Measurements from ENCODE around the gene PCSK7. TPM values are rescaled to one million over a fixed set of nuclear protein-coding genes. Genes with fewer than 3 reads are reported as not detected.
A peak's percentile ranks its signal among the peaks of the same experiment; 100 is the strongest.
"Not testable (repeated sequence)": the region's sequence is repeated elsewhere in the genome, so short reads cannot be mapped to it uniquely, and the experiment has no call there.

Gene PCSK7
- total RNA-seq, 1 donor from 2014 or later = 50.2 TPM

- Histone ChIP-seq H3K36me3 (peaks cover 99% of the 10 kb centered on the region), H3K4me1 (peaks cover 45% of the 10 kb centered on the region)
Observed at GRCh38 chr11:117217141-117218084, 14.5 kb downstream of the PCSK7 start.

GRCh38 chr11:117214404-117215110 lies 17.3 kb downstream of the PCSK7 start:
- DNase-seq = no peak
- ATAC-seq = no peak
- H3K4me1 ChIP-seq = peaks cover 21% of the 10 kb centered on the region
- no peaks in the 10 kb centered on the region for H3K9me3 ChIP-seq
- H3K4me3 ChIP-seq = no peak overlapping the region
- H3K27me3 ChIP-seq (ENCODE audit: low read depth) = no peaks in the 10 kb centered on the region
- H3K27ac ChIP-seq = no peak overlapping the region
- H3K36me3 ChIP-seq = peaks cover 82% of the 10 kb centered on the region
- TF ChIP-seq CTCF (IDR thresholded peaks at IDR 0.05) = no peak
- intact Hi-C loops (cut with DNase I) = no loop called here

More at GRCh38 chr11:117217141-117218084, 14.5 kb downstream of the PCSK7 start:
- Histone ChIP-seq H3K4me3 (no peak overlapping the region), H3K9me3 (no peaks in the 10 kb centered on the region), H3K27ac (peak overlapping the region; percentile 55), H3K27me3 (ENCODE audit: low read depth) (no peaks in the 10 kb centered on the region)
- DNase-seq (peak; percentile 14), ATAC-seq (no peak)
- intact Hi-C loops (cut with DNase I) = no loop called here
- TF ChIP-seq CTCF (IDR thresholded peaks at IDR 0.05) = no peak

GRCh38 chr11:117212697-117213355 lies 19.0 kb downstream of the PCSK7 start:
- Histone ChIP-seq H3K27ac (no peak overlapping the region), H3K4me3 (no peak overlapping the region), H3K36me3 (peaks cover 65% of the 10 kb centered on the region), H3K4me1 (peaks cover 9% of the 10 kb centered on the region), H3K27me3 (ENCODE audit: low read depth) (no peaks in the 10 kb centered on the region), H3K9me3 (no peaks in the 10 kb centered on the region)
- intact Hi-C loops (cut with DNase I) = no loop called here
- ATAC-seq (no peak), DNase-seq (no peak)
- TF ChIP-seq CTCF (IDR thresholded peaks at IDR 0.05) = no peak

GRCh38 chr11:117210620-117211019 lies 21.3 kb downstream of the PCSK7 start:
- intact Hi-C loops (cut with DNase I) = no loop called here

GRCh38 chr11:117209351-117210125 lies 22.3 kb downstream of the PCSK7 start:
- H3K9me3 ChIP-seq; H3K27me3 ChIP-seq (ENCODE audit: low read depth); H3K4me1 ChIP-seq; H3K4me3 ChIP-seq; H3K27ac ChIP-seq: not testable (repeated sequence)
- ATAC-seq = peak; percentile 15 to 43
- peak; percentile 47 for DNase-seq
- H3K36me3 ChIP-seq = peaks cover 45% of the 10 kb centered on the region
- intact Hi-C loops (cut with DNase I) = loop anchor here (5.0 kb wide), 1 partner anchor 77 kb away; no protein-coding TSS in a partner anchor

More at GRCh38 chr11:117210620-117211019, 21.3 kb downstream of the PCSK7 start:
- H3K4me1 ChIP-seq = no peaks in the 10 kb centered on the region
- no peak overlapping the region for H3K27ac ChIP-seq
- no peaks in the 10 kb centered on the region for H3K27me3 ChIP-seq (ENCODE audit: low read depth)
- no peaks in the 10 kb centered on the region for H3K9me3 ChIP-seq
- DNase-seq (peak; percentile 36), ATAC-seq (no peak)
- no peak overlapping the region for H3K4me3 ChIP-seq
- peaks cover 45% of the 10 kb centered on the region for H3K36me3 ChIP-seq
- no peak for TF ChIP-seq CTCF (IDR thresholded peaks at IDR 0.05)

GRCh38 chr11:117208710-117209109 lies 23.2 kb downstream of the PCSK7 start:
- not testable (repeated sequence) for H3K4me3 ChIP-seq; H3K27me3 ChIP-seq (ENCODE audit: low read depth); DNase-seq; H3K4me1 ChIP-seq; H3K9me3 ChIP-seq; H3K27ac ChIP-seq
- peak in 1 of 2 donors; percentile 16 for ATAC-seq
- H3K36me3 ChIP-seq = peaks cover 47% of the 10 kb centered on the region
- intact Hi-C loops (cut with DNase I) = loop anchor here (5.0 kb wide), 1 partner anchor 76 kb away; no protein-coding TSS in a partner anchor

- ATAC-seq; H3K9me3 ChIP-seq; DNase-seq; H3K4me3 ChIP-seq; H3K27me3 ChIP-seq (ENCODE audit: low read depth); H3K4me1 ChIP-seq; H3K27ac ChIP-seq: not testable (repeated sequence)
- intact Hi-C loops (cut with DNase I) = loop anchor here (5.0 kb wide), 1 partner anchor 75 kb away; no protein-coding TSS in a partner anchor
- H3K36me3 ChIP-seq = peaks cover 46% of the 10 kb centered on the region
Observed at GRCh38 chr11:117207481-117207880, 24.4 kb downstream of the PCSK7 start.

- H3K36me3 ChIP-seq = peaks cover 46% of the 10 kb centered on the region
- intact Hi-C loops (cut with DNase I) = loop anchor here (5.0 kb wide), 1 partner anchor 75 kb away; no protein-coding TSS in a partner anchor
- not testable (repeated sequence) for H3K4me3 ChIP-seq; H3K9me3 ChIP-seq; H3K27ac ChIP-seq; DNase-seq; H3K27me3 ChIP-seq (ENCODE audit: low read depth); H3K4me1 ChIP-seq
- ATAC-seq = peak; percentile 7 to 39
Observed at GRCh38 chr11:117206859-117207258, 25.0 kb downstream of the PCSK7 start.

Measured in lower lobe of right lung (tissue), 2 donors.